SK-N-SH treated with all-trans-retinoic acid at 6 μM for 48 hours (cell line): Measurements from ENCODE around the gene TMEM270.
A peak's percentile ranks its signal among the peaks of the same experiment; 100 is the strongest.

ENCODE experiments used
- ARNTL ChIP-seq: fragments of 450-650 bp; formaldehyde crosslinking; IDR thresholded peaks from 2 replicates; pipeline ENCODE4 v1.5.0; 2020; ENCODE audit warnings: low read depth, mild to moderate bottlenecking, moderate library complexity, borderline replicate concordance
- BACH2 ChIP-seq: fragments of 250-450 bp; sonication (Bioruptor Pico); IDR thresholded peaks from 2 replicates; pipeline ENCODE4 v1.9.0; 2021; ENCODE audit warnings: mild to moderate bottlenecking, borderline replicate concordance
- CSRNP3 ChIP-seq: fragments of 250-450 bp; sonication (Bioruptor Pico); IDR thresholded peaks from 2 replicates; pipeline ENCODE4 v1.5.1; 2021; ENCODE audit warnings: mild to moderate bottlenecking, moderate library complexity
- ESRRG ChIP-seq: fragments of 250-450 bp; sonication (Bioruptor Pico); IDR thresholded peaks from 2 replicates; pipeline ENCODE4 v1.6.1; 2021; ENCODE audit warnings: mild to moderate bottlenecking
- GLIS3 ChIP-seq: fragments of 250-450 bp; sonication (Bioruptor Pico); IDR thresholded peaks from 2 replicates; pipeline ENCODE4 v1.5.0; 2020; ENCODE audit warnings: mild to moderate bottlenecking, moderate library complexity
- ISL1 ChIP-seq: fragments of 250-450 bp; sonication (Bioruptor Pico); IDR thresholded peaks from 2 replicates; pipeline ENCODE4 v2.1.2; 2022; ENCODE audit warnings: mild to moderate bottlenecking, moderate library complexity
- OSR1 ChIP-seq: fragments of 250-450 bp; sonication (Bioruptor Pico); IDR thresholded peaks from 2 replicates; pipeline ENCODE4 v1.8.0; 2022; ENCODE audit warnings: moderate library complexity, mild to moderate bottlenecking, inconsistent platforms
- PPARA ChIP-seq: fragments of 250-450 bp; sonication (Bioruptor Pico); IDR thresholded peaks from 2 replicates; pipeline ENCODE4 v1.5.0; 2020; ENCODE audit warnings: mild to moderate bottlenecking, borderline replicate concordance
- SNAI2 ChIP-seq: fragments of 250-450 bp; sonication (Bioruptor Pico); IDR thresholded peaks from 2 replicates; pipeline ENCODE4 v1.5.0; 2020; ENCODE audit warnings: mild to moderate bottlenecking, moderate library complexity
- ZFP3 ChIP-seq: fragments of 250-450 bp; sonication (Bioruptor Pico); IDR thresholded peaks from 2 replicates; pipeline ENCODE4 v1.5.0; 2020; ENCODE audit warnings: mild to moderate bottlenecking, moderate library complexity
- ZNF8 ChIP-seq: fragments of 450-650 bp; formaldehyde crosslinking; IDR thresholded peaks from 2 replicates; pipeline ENCODE4 v1.5.0; 2020; ENCODE audit warnings: mild to moderate bottlenecking, moderate library complexity
- TF ChIP-seq, protein P1 (sequence below): fragments of 250-450 bp; sonication (Bioruptor Pico); IDR thresholded peaks from 2 replicates; pipeline ENCODE4 v1.8.0; 2021; ENCODE audit warnings: low read depth, mild to moderate bottlenecking, moderate library complexity, borderline replicate concordance
- TF ChIP-seq, protein P2 (sequence below): fragments of 250-450 bp; sonication (Bioruptor Pico); IDR thresholded peaks from 2 replicates; pipeline ENCODE4 v1.8.0; 2020; ENCODE audit warnings: mild to moderate bottlenecking, moderate library complexity, borderline replicate concordance

GRCh38 chr7:73828107-73828803 lies 32.7 kb upstream of the TMEM270 start:
- TF ChIP-seq PPARA (no peak), CSRNP3 (CRISPR knock-in tag) (no peak; the same call in 1 of the 2 replicates), GLIS3 (CRISPR knock-in tag) (no peak), ESRRG (CRISPR knock-in tag) (no peak), OSR1 (CRISPR knock-in tag) (no peak), ZFP3 (CRISPR knock-in tag) (peak; percentile 67; the same call in 1 of the 2 replicates), BACH2 (CRISPR knock-in tag) (no peak), ARNTL (CRISPR knock-in tag) (no peak), SNAI2 (CRISPR knock-in tag) (0 out of 2 replicates have a peak, but pooled peaks have one; percentile 48), ISL1 (CRISPR knock-in tag) (peak; percentile 55), ZNF8 (CRISPR knock-in tag) (no peak)
- TF ChIP-seq, protein P1, sequence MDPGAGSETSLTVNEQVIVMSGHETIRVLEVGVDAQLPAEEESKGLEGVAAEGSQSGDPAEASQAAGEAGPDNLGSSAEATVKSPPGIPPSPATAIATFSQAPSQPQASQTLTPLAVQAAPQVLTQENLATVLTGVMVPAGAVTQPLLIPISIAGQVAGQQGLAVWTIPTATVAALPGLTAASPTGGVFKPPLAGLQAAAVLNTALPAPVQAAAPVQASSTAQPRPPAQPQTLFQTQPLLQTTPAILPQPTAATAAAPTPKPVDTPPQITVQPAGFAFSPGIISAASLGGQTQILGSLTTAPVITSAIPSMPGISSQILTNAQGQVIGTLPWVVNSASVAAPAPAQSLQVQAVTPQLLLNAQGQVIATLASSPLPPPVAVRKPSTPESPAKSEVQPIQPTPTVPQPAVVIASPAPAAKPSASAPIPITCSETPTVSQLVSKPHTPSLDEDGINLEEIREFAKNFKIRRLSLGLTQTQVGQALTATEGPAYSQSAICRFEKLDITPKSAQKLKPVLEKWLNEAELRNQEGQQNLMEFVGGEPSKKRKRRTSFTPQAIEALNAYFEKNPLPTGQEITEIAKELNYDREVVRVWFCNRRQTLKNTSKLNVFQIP, result no peak
- TF ChIP-seq, protein P2, sequence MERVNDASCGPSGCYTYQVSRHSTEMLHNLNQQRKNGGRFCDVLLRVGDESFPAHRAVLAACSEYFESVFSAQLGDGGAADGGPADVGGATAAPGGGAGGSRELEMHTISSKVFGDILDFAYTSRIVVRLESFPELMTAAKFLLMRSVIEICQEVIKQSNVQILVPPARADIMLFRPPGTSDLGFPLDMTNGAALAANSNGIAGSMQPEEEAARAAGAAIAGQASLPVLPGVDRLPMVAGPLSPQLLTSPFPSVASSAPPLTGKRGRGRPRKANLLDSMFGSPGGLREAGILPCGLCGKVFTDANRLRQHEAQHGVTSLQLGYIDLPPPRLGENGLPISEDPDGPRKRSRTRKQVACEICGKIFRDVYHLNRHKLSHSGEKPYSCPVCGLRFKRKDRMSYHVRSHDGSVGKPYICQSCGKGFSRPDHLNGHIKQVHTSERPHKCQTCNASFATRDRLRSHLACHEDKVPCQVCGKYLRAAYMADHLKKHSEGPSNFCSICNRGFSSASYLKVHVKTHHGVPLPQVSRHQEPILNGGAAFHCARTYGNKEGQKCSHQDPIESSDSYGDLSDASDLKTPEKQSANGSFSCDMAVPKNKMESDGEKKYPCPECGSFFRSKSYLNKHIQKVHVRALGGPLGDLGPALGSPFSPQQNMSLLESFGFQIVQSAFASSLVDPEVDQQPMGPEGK, result no peak
